GM06990 (cell line): ENCODE data around the gene DTNB.

ENCODE experiments used
- DNase-seq: peaks from one replicate; pipeline ENCODE4 v3.0.0-alpha.2; 2011; ENCODE audit not compliant: insufficient read length; ENCODE audit errors: extremely low read depth
- H3K27me3 ChIP-seq: replicated peaks from 2 replicates; pipeline ENCODE4 v1.6.0; 2011; ENCODE audit warnings: low read length; ENCODE audit not compliant: control insufficient read depth, insufficient read depth
- H3K36me3 ChIP-seq: 2 replicates; pipeline ENCODE4 v1.5.1; 2011; ENCODE audit warnings: low read length; ENCODE audit not compliant: control insufficient read depth, insufficient read depth
- H3K4me3 ChIP-seq: replicated peaks from 2 replicates; pipeline ENCODE4 v1.5.1; 2011; ENCODE audit warnings: low read depth, mild to moderate bottlenecking, control low read depth, low read length
- TF ChIP-seq, protein P1 (sequence below): IDR thresholded peaks from 2 replicates; pipeline ENCODE4 v1.5.1; 2011; ENCODE audit warnings: low read length, control low read depth, mild to moderate bottlenecking, inconsistent platforms; ENCODE audit not compliant: insufficient read depth, poor library complexity, severe bottlenecking

DTNB gene

DNA sequence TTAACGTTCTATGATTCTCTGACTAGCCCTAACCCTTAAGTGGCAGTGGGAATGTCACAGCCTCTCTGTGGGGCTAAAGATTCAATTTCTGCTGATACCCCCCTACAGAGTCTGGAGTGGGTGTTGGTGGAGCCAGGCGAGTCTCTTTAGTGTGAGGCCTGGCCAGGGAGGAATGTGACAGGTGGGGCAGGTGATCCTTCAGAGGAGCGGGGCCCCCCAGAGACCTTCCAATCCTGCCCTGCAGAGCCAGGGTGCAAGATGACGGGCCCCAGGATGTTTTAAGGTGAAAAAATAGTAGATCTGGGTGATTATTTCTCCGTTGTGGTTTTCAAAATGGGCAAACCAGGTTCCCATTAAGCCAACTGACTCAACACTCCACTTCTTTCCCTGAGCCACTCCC is 303.5 kb downstream of the DTNB start:
- TF ChIP-seq, protein P1, sequence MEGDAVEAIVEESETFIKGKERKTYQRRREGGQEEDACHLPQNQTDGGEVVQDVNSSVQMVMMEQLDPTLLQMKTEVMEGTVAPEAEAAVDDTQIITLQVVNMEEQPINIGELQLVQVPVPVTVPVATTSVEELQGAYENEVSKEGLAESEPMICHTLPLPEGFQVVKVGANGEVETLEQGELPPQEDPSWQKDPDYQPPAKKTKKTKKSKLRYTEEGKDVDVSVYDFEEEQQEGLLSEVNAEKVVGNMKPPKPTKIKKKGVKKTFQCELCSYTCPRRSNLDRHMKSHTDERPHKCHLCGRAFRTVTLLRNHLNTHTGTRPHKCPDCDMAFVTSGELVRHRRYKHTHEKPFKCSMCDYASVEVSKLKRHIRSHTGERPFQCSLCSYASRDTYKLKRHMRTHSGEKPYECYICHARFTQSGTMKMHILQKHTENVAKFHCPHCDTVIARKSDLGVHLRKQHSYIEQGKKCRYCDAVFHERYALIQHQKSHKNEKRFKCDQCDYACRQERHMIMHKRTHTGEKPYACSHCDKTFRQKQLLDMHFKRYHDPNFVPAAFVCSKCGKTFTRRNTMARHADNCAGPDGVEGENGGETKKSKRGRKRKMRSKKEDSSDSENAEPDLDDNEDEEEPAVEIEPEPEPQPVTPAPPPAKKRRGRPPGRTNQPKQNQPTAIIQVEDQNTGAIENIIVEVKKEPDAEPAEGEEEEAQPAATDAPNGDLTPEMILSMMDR = no peak
- no peaks in the 10 kb centered on the region for H3K36me3 ChIP-seq
- no peaks in the 10 kb centered on the region for H3K27me3 ChIP-seq
- DNase-seq = no peak
- H3K4me3 ChIP-seq = no peak overlapping the region

DNA sequence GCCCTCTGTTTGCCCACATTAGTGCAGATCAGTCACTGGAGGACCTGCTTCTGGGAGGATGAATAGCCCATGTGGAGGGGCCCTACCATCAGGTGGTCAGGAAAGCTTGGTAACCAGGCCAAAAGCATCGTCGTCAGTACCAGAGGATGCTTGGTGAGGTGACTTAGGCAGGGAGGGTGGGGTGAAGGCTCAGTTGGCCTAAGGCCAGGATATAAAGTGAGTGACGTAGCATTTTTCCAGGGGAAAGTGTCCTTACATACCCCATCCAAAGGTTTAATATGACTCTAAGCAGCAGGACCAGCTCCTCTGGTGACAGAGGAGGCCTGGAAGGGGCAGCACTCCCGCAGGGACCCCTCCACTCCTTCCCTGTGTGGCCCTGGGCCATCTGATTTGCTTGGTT is 303.9 kb downstream of the DTNB start:
- DNase-seq = no peak
- TF ChIP-seq, protein P1 = no peak

DNA sequence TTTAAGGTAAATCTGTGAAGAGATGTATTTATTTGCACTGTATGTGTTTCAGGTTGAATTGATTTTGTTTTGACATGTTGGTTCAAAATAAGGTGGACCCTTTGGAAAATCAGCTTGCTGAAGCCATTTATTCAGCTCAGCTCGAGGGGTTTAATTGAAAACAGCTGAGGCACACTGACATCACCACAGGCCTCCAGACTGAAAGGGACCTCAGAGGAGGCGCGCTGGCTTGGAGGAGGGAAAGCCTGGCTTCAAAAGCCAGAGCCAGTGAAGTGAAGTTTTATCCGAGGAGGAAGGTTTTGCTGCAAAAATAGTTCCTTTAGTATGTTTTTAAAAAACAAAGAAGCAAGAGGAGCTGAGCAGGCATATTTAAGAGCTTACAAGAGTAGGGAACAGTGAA is 304.7 kb downstream of the DTNB start:
- no peak for DNase-seq
- TF ChIP-seq, protein P1 = no peak
- no peaks in the 10 kb centered on the region for H3K36me3 ChIP-seq
- H3K4me3 ChIP-seq = no peak overlapping the region
- H3K27me3 ChIP-seq = no peaks in the 10 kb centered on the region

More for the DNA sequence above, 303.9 kb downstream of the DTNB start:
- H3K27me3 ChIP-seq = no peaks in the 10 kb centered on the region
- H3K4me3 ChIP-seq = no peak overlapping the region
- no peaks in the 10 kb centered on the region for H3K36me3 ChIP-seq

DNA sequence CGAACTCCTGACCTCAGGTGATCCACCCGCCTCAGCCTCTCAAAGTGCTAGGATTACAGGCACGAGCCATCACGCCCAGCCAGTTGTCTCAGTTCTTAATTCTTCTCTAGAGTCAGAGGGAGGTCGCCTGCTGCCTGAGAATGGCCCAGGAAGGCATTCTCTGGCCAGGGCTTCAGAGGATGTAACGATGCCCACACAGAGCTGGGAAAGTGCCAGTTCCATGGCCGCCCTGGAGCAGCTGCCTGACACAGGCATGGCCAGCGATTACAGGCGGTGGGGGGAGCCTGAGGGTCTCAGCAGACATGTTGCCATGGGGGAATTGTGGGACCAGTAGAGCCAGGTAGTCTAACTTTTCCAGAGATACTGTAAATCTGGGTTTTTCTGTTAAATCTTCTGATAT is 306.1 kb downstream of the DTNB start:
- H3K36me3 ChIP-seq = no peaks in the 10 kb centered on the region
- no peak overlapping the region for H3K4me3 ChIP-seq
- no peaks in the 10 kb centered on the region for H3K27me3 ChIP-seq
- TF ChIP-seq, protein P1 = no peak
- no peak for DNase-seq

DNA sequence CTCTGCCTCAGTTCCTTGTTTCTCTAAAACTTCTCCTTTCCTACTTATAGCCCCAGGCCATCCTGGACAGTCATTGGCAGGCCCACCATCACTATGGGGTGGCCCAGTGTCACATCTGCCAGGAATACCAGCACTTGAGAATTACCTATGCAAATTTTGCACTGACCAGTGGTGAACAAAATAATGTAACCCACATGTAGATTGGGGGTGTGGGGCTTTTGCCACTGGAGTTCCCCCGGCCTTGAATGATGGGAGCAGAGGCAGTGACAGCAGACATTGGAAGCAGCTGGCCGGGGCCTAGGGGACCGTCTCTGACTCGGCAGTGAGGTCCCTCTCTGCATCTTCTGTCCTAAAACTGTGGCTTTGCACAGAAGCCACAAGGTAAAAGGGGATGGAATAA is 306.7 kb downstream of the DTNB start:
- TF ChIP-seq, protein P1 = no peak
- H3K4me3 ChIP-seq = no peak overlapping the region
- no peaks in the 10 kb centered on the region for H3K27me3 ChIP-seq
- DNase-seq = no peak
- H3K36me3 ChIP-seq = no peaks in the 10 kb centered on the region

DNA sequence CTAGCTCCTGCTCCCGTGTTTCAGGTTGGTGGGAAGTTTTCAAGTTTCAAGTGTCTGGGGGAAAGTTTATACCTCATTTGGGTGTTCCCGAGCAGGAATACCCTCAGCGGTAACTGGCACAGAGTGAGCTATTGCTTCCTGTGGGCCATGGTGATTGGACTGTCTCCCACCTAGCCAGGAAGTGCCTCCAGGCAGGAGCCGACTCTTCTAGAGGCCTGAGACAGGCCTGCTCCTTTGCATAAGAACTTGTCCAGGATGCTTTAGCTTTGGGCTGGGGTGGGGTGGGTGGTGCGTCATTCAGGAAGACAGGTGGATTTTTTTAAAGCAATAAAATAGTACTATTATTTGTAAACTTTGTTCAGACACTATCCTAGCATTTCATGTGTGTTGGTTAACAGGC is 308.1 kb downstream of the DTNB start:
- no peak for DNase-seq
- Histone ChIP-seq H3K36me3 (no peaks in the 10 kb centered on the region), H3K27me3 (no peaks in the 10 kb centered on the region), H3K4me3 (no peak overlapping the region)
- TF ChIP-seq, protein P1 = no peak
